Rectal smooth muscle tissue (tissue), 1 donor: ENCODE results near the gene ZNF638.
"Not testable (repeated sequence)": the region's sequence is repeated elsewhere in the genome, so short reads cannot be mapped to it uniquely, and the experiment has no call there.

ENCODE experiments used
- H3K27ac ChIP-seq: one replicate; pipeline ENCODE4 v1.7.0; 2013; ENCODE audit warnings: low read depth, low read length, inconsistent platforms
- H3K27me3 ChIP-seq: one replicate; pipeline ENCODE4 v1.7.0; 2013; ENCODE audit warnings: low read length; ENCODE audit not compliant: control insufficient read depth, insufficient read depth
- H3K36me3 ChIP-seq: one replicate; pipeline ENCODE4 v1.7.0; 2013; ENCODE audit warnings: low read length; ENCODE audit not compliant: control insufficient read depth, insufficient read depth
- H3K4me1 ChIP-seq: one replicate; pipeline ENCODE4 v1.7.0; 2013; ENCODE audit warnings: low read length; ENCODE audit not compliant: control insufficient read depth, insufficient read depth
- H3K4me3 ChIP-seq: one replicate; pipeline ENCODE4 v1.7.0; 2013; ENCODE audit warnings: low read length
- H3K9ac ChIP-seq: one replicate; pipeline ENCODE4 v1.7.0; 2013; ENCODE audit warnings: low read length

ZNF638 gene

GRCh38 chr2:71417300-71418202 lies 86.0 kb downstream of the ZNF638 start:
- H3K27me3 ChIP-seq: no peaks in the 10 kb centered on the region
- no peaks in the 10 kb centered on the region for H3K36me3 ChIP-seq
- no peak overlapping the region for H3K9ac ChIP-seq
- H3K4me3 ChIP-seq: peak overlapping the region; percentile 21
- H3K4me1 ChIP-seq: no peaks in the 10 kb centered on the region
- H3K27ac ChIP-seq: peak overlapping the region; percentile 32

GRCh38 chr2:71419145-71419544 lies 87.6 kb downstream of the ZNF638 start:
- H3K27me3 ChIP-seq: no peaks in the 10 kb centered on the region
- peaks cover 11% of the 10 kb centered on the region for H3K36me3 ChIP-seq
- H3K27ac ChIP-seq: no peak overlapping the region
- no peak overlapping the region for H3K4me3 ChIP-seq
- no peak overlapping the region for H3K9ac ChIP-seq
- H3K4me1 ChIP-seq: no peaks in the 10 kb centered on the region

- H3K27ac ChIP-seq: no peak overlapping the region
- H3K4me1 ChIP-seq: no peaks in the 10 kb centered on the region
- H3K27me3 ChIP-seq: no peaks in the 10 kb centered on the region
- no peak overlapping the region for H3K9ac ChIP-seq
- H3K4me3 ChIP-seq: no peak overlapping the region
- peaks cover 16% of the 10 kb centered on the region for H3K36me3 ChIP-seq
Measured at GRCh38 chr2:71419976-71420375, 88.4 kb downstream of the ZNF638 start.

- no peak overlapping the region for H3K27ac ChIP-seq
- no peaks in the 10 kb centered on the region for H3K4me1 ChIP-seq
Measured at GRCh38 chr2:71422786-71423185, 91.2 kb downstream of the ZNF638 start.

GRCh38 chr2:71423817-71424420 lies 92.3 kb downstream of the ZNF638 start:
- no peak overlapping the region for H3K4me3 ChIP-seq
- no peaks in the 10 kb centered on the region for H3K27me3 ChIP-seq
- no peak overlapping the region for H3K27ac ChIP-seq
- no peak overlapping the region for H3K9ac ChIP-seq
- H3K36me3 ChIP-seq: peaks cover 26% of the 10 kb centered on the region
- no peaks in the 10 kb centered on the region for H3K4me1 ChIP-seq

More at GRCh38 chr2:71422786-71423185, 91.2 kb downstream of the ZNF638 start:
- Histone ChIP-seq H3K9ac (no peak overlapping the region), H3K4me3 (no peak overlapping the region), H3K36me3 (peaks cover 24% of the 10 kb centered on the region), H3K27me3 (no peaks in the 10 kb centered on the region)

GRCh38 chr2:71426721-71427120 lies 95.1 kb downstream of the ZNF638 start:
- H3K4me1 ChIP-seq: no peaks in the 10 kb centered on the region
- H3K4me3 ChIP-seq: no peak overlapping the region
- no peaks in the 10 kb centered on the region for H3K27me3 ChIP-seq
- no peak overlapping the region for H3K27ac ChIP-seq
- no peak overlapping the region for H3K9ac ChIP-seq
- H3K36me3 ChIP-seq: peaks cover 28% of the 10 kb centered on the region

- Histone ChIP-seq H3K9ac (no peak overlapping the region), H3K4me1 (no peaks in the 10 kb centered on the region), H3K36me3 (peaks cover 19% of the 10 kb centered on the region), H3K4me3 (no peak overlapping the region), H3K27ac (no peak overlapping the region), H3K27me3 (no peaks in the 10 kb centered on the region)
Measured at GRCh38 chr2:71428472-71429383, 97.1 kb downstream of the ZNF638 start.

GRCh38 chr2:71445142-71445541 lies 113.6 kb downstream of the ZNF638 start:
- not testable (repeated sequence) for H3K27ac ChIP-seq, H3K4me3 ChIP-seq, H3K4me1 ChIP-seq, H3K27me3 ChIP-seq, H3K36me3 ChIP-seq, H3K9ac ChIP-seq

GRCh38 chr2:71446505-71446904 lies 114.9 kb downstream of the ZNF638 start:
- Histone ChIP-seq H3K27ac (no peak overlapping the region), H3K4me1 (no peaks in the 10 kb centered on the region), H3K36me3 (no peaks in the 10 kb centered on the region), H3K27me3 (no peaks in the 10 kb centered on the region), H3K9ac (no peak overlapping the region), H3K4me3 (no peak overlapping the region)

- Histone ChIP-seq H3K27me3 (no peaks in the 10 kb centered on the region), H3K36me3 (no peaks in the 10 kb centered on the region), H3K27ac (no peak overlapping the region), H3K4me3 (no peak overlapping the region), H3K4me1 (no peaks in the 10 kb centered on the region), H3K9ac (no peak overlapping the region)
Measured at GRCh38 chr2:71449343-71449742, 117.8 kb downstream of the ZNF638 start.

- Histone ChIP-seq H3K27ac (no peak overlapping the region), H3K9ac (no peak overlapping the region), H3K4me1 (peaks cover 23% of the 10 kb centered on the region), H3K27me3 (no peaks in the 10 kb centered on the region), H3K36me3 (no peaks in the 10 kb centered on the region), H3K4me3 (no peak overlapping the region)
Measured at GRCh38 chr2:71451705-71452104, 120.1 kb downstream of the ZNF638 start.

- H3K4me1 ChIP-seq: peaks cover 32% of the 10 kb centered on the region
- no peaks in the 10 kb centered on the region for H3K36me3 ChIP-seq
- no peaks in the 10 kb centered on the region for H3K27me3 ChIP-seq
- H3K27ac ChIP-seq: no peak overlapping the region
- H3K9ac ChIP-seq: no peak overlapping the region
- H3K4me3 ChIP-seq: no peak overlapping the region
Measured at GRCh38 chr2:71452565-71452964, 121.0 kb downstream of the ZNF638 start.
